H1 (cell line): Measurements from ENCODE around the gene PRRC1.

Source experiments
- BACH1 ChIP-seq: IDR thresholded peaks from 2 replicates; pipeline ENCODE4 v1.6.1; 2012; ENCODE audit warnings: low read length, improper control_type of control experiment
- CHD2 ChIP-seq: IDR thresholded peaks from 2 replicates; pipeline ENCODE4 v1.6.1; 2012; ENCODE audit warnings: low read length, improper control_type of control experiment
- EGR1 ChIP-seq: IDR thresholded peaks from 2 replicates; pipeline ENCODE4 v1.6.1; 2011; ENCODE audit warnings: low read depth, low read length, borderline replicate concordance
- POLR2AphosphoS5 ChIP-seq: IDR thresholded peaks from 2 replicates; pipeline ENCODE4 v1.6.1; 2011; ENCODE audit warnings: low read depth, low read length
- RAD21 ChIP-seq, 2 experiments: IDR thresholded peaks in 1 of 2; conservative IDR thresholded peaks in 1 of 2; 2 replicates each; pipeline ENCODE4 v1.6.1; 2011; ENCODE audit warnings: low read depth in 2 of 2, low read length in 2 of 2, improper control_type of control experiment in 1 of 2, inconsistent platforms in 1 of 2, mild to moderate bottlenecking in 1 of 2, moderate library complexity in 1 of 2
- RXRA ChIP-seq: IDR thresholded peaks from 2 replicates; pipeline ENCODE4 v1.6.1; 2011; ENCODE audit warnings: low read depth, mild to moderate bottlenecking, low read length, moderate library complexity; ENCODE audit not compliant: insufficient read depth
- TBP ChIP-seq: IDR thresholded peaks from 2 replicates; pipeline ENCODE4 v1.6.1; 2011; ENCODE audit warnings: low read depth, low read length, improper control_type of control experiment
- ZNF274 ChIP-seq: IDR thresholded peaks from 2 replicates; pipeline ENCODE4 v1.7.0; 2012; ENCODE audit warnings: low read length, borderline replicate concordance; ENCODE audit errors: extremely low read depth
- TF ChIP-seq, protein P1 (sequence below): IDR thresholded peaks from 2 replicates; pipeline ENCODE4 v1.6.1; 2012; ENCODE audit warnings: inconsistent platforms
- TF ChIP-seq, protein P2 (sequence below), 3 experiments: IDR thresholded peaks; 1 replicate in 2 of 3; 2 replicates in 1 of 3; pipeline versions ENCODE4 v1.5.1 to v1.6.1; 2011; ENCODE audit warnings: low read length in 3 of 3, mild to moderate bottlenecking in 3 of 3, inconsistent platforms in 2 of 3, low read depth in 1 of 3, moderate library complexity in 1 of 3; ENCODE audit not compliant: insufficient read depth in 1 of 3; ENCODE audit errors: control extremely low read depth in 1 of 3

DNA sequence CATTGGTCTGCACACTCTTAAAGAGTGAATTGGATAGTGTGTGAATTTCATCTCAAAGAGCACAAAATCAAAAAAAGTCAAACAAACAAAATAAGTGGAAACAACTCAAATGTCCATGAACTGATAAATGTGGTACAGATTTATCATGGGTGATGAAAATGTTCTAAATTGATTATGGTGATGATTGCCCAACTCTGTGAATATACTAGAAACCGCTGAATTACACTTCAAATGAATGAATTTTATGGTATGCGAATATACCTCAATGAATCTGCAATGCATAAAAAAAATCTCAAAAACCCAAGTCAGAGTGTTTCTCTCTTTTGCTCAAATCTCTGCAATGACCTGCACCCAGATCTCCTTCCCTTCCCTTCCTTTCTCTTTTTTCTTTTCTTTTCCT, 64.0 kb downstream of the PRRC1 start:
- TF ChIP-seq RAD21 (IDR thresholded peaks at IDR 0.05 in 1 of 2, conservative IDR thresholded peaks at IDR 0.05 in 1 of 2; ENCODE audit: low read depth in 2 of 2, low read length in 2 of 2) (no peak), TBP (no peak), ZNF274 (no peak), RXRA (no peak), POLR2AphosphoS5 (no peak), BACH1 (no peak), CHD2 (no peak), EGR1 (no peak)
- TF ChIP-seq, protein P1, sequence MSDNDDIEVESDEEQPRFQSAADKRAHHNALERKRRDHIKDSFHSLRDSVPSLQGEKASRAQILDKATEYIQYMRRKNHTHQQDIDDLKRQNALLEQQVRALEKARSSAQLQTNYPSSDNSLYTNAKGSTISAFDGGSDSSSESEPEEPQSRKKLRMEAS = no peak
- TF ChIP-seq, protein P2, sequence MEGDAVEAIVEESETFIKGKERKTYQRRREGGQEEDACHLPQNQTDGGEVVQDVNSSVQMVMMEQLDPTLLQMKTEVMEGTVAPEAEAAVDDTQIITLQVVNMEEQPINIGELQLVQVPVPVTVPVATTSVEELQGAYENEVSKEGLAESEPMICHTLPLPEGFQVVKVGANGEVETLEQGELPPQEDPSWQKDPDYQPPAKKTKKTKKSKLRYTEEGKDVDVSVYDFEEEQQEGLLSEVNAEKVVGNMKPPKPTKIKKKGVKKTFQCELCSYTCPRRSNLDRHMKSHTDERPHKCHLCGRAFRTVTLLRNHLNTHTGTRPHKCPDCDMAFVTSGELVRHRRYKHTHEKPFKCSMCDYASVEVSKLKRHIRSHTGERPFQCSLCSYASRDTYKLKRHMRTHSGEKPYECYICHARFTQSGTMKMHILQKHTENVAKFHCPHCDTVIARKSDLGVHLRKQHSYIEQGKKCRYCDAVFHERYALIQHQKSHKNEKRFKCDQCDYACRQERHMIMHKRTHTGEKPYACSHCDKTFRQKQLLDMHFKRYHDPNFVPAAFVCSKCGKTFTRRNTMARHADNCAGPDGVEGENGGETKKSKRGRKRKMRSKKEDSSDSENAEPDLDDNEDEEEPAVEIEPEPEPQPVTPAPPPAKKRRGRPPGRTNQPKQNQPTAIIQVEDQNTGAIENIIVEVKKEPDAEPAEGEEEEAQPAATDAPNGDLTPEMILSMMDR (IDR thresholded peaks at IDR 0.05; ENCODE audit: control extremely low read depth in 1 of 3, insufficient read depth in 1 of 3, low read depth in 1 of 3, low read length in 3 of 3) = no peak
